HL-60/S4 treated with retinoic acid at 250 ng/mL for 4 days and 3 days (cell line): Measurements from ENCODE around the gene LIPC.

Source experiments
- in situ Hi-C: fragments of 300-500 bp; cut with MboI; formaldehyde crosslinking; loops from 2 replicates; pipeline ENCODE4 v1.7.0; 2022; ENCODE audit warnings: low sequenced_read_pairs

The LIPC gene

DNA sequence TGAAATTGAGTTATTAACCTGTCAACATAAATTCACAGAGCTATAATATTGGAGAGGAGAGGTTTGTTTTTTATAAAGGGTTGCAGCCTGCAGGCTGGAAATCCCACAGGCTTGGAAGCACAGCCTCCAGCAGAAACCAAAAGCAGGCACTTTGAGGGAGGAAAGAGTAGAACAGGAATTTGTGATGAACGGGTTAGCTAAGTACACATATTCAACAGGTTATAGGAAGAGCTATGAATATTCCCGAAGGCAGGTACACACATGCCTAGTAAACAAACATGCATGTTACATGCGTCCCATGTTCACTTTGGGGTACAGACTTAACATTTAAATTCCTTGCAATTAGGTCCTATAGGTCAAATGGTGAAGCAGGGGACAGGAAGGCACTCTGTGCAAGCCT is 25.9 kb upstream of the LIPC start:
- in situ Hi-C loops: no loop called here

DNA sequence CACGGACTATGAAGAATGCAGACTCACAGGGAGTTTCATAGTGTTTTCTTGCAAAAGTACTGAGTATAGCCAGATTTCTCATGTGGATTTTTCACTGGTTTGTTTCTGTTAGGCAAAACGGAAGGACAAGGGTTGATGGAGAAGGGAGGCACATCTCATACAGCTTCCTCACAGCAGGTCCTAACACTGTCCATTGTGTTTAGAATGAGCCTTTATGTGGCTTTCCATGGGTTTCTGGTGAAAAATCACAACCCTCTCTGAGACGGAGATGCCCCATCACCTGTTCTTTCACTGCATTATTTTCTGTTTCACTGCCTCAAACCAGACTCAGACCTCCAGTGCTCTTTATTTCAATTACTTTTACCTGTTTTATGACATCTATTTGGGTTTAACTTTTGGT is 25.0 kb upstream of the LIPC start:
- in situ Hi-C loops: no loop called here

GRCh38 chr15:58407236-58407775 is 24.5 kb upstream of the LIPC start:
- in situ Hi-C loops: no loop called here

DNA sequence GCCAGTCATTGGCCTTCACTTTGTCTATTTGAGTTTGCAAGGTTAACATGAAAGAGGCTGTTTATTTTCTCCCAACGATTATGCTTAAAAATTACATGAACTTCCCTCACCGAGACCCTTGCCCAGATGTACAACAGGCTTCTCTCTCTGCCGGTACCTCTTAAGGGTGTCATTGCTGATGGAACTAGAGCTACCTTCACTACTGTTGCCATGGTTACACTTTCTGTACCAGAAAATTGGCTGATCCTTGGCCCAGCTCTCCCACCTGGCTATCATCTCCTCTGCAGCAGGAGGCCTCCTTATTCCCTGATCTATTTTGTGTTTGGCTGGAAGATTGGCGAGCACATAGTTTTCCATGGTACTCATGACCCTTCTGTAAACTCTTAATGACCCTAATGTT is 24.0 kb upstream of the LIPC start:
- in situ Hi-C loops: no loop called here

DNA sequence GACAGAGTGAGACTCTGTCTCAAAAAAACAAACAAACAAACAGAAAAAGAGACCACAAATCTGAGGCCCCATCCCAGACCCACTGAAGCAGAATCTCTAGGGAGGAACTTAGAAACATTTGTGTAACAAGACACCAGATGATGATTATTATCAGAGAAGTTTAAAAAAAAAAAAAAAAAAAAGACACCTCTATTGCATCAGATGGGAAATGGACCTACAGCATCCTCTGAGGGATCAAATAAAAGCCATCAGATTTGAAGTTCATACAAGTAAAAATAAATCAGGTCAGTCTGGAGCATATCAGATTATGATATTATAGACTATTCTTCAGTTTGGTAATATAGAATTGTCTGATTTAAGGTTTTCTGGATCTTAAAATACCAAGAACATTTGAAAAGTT is 21.9 kb upstream of the LIPC start:
- in situ Hi-C loops: no loop called here

DNA sequence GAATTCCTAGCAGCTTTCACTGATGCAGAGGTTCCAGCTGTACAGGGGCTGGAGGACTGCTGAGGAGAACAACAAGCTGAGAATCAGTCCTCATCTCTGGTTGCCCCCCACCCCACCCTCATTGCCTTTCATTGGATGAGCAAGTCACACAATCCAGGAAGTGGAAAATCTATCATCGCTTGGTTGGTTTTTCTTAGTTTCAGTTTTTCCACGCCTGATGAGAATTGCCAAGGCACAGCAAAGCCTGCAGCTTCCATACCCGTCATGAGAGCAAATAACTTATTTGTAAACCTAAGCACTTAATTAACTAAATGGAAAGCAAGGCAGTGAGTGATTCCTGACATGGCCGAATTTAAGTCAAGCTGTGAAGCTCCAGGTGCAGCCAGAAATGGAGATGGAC is 21.4 kb upstream of the LIPC start:
- in situ Hi-C loops: no loop called here

DNA sequence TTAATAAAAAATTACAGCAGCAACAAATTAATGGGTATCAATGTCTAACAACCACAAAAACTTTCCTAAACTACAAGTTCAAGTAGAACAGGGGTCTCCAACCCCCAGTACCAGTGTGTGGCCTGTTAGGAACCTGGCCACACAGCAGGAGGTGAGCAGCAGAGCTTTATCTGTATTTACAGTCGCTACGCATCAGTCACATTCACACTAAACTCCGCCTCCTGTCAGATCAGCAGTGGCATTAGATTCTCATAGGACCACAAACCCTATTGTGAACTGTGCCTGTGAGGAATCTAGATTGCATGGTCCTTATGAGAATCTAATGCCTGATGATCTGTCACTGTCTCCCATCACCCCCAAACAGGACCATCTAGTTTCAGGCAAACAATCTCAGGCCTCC is 18.5 kb upstream of the LIPC start:
- in situ Hi-C loops: no loop called here

- in situ Hi-C loops: no loop called here
Observed at GRCh38 chr15:58415636-58416035, 16.2 kb upstream of the LIPC start.

DNA sequence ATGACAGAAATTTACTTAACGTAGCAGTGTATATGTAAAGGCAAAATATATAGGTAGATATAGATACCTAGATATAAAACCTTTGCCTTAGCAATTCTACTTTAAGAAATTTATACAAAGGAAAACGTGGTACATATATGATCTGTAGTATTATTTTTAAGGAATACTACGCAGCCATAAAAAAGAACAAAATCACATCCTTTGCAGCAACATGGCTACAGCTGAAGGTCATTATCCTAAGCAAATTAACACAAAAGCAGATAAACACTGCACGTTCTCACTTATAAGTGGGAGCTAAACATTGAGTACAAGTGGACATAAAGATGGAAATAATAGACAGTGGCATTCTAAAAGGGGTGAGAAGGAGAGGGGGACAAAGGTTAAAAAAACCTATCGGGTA is 14.8 kb upstream of the LIPC start:
- in situ Hi-C loops: no loop called here

DNA sequence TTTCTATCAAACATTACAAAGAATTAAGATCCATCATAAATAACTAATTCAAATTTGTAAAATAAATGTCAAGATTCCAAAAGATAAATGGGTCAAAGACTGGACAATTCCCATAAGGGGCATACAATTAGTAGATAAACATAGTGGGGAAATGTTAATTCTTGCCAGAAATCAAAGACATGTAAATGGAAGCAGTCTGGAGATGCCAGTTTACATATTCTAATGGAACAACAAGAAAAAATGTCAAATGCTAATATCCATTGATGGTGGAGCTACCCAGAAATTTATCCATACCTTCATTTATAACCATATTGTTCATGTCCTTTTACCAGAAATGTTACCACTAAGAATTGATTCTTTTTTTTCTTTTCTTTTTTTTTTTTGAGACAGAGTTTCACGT is 13.7 kb upstream of the LIPC start:
- in situ Hi-C loops: no loop called here

GRCh38 chr15:58419803-58420524 is 11.8 kb upstream of the LIPC start:
- in situ Hi-C loops: no loop called here

DNA sequence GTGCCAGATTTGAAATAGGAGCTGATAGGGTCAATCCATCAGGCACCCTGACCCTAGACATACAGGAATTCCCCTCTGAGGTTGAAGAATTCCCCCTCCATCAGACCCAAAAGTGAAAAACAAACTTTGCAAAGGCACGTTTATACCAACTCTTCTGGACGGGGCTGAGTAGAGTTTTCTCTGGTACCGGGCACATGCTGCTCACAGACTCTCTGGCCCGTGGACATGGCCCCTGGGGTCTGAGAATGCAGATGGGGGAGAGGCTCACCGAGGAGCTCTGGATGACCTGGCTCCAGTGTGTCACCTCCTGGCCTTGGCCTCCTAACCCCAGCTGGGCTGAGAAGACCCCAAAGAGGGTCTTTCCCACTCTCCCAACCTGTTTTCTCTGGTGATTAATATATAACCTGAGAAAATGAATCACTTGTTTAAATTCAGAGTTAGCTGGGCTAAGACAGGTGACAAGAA is 11.2 kb upstream of the LIPC start:
- in situ Hi-C loops: no loop called here

GRCh38 chr15:58423205-58423604 is 8.6 kb upstream of the LIPC start:
- in situ Hi-C loops: no loop called here

GRCh38 chr15:58423831-58424608 is 7.8 kb upstream of the LIPC start:
- in situ Hi-C loops: no loop called here

GRCh38 chr15:58424722-58425121 is 7.1 kb upstream of the LIPC start:
- in situ Hi-C loops: no loop called here

- in situ Hi-C loops: no loop called here
Observed at GRCh38 chr15:58425185-58425584, 6.6 kb upstream of the LIPC start.

DNA sequence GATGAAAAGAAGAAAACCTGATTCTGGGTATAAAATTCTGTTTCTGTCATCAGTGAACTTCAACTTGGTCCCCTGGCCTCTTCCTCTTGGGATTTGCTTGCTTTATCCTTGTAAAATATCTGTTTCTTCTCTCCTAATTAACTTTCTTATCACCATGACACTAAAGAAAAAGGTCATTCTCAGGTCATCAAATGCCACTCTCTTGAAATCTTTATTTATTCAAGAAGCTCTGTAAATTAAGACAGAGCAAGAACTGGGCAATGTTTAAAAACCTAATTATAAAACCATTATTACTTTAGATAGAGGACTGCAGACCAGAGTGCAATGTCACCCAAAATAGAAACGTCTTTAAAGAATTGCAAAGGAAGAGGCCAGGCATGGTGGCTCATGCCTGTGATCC is 6.0 kb upstream of the LIPC start:
- in situ Hi-C loops: no loop called here

DNA sequence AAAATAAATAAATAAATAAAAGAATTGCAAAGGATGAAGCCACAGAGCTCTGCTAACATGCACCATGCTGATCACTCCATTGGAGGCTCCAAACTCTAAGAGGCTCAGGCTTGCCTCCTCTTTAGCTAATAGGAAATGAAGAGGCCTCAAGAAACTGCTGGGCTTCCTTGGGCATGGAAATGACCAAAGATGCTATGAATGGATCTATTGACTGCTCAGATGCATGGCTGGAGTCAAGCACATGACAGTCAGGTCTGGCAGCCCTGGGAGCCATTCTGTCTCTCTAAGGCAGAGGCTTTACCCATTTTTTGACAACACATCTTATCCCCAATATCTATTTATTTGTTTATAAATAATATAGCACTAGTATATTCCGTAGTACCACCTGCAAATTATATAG is 5.3 kb upstream of the LIPC start:
- in situ Hi-C loops: no loop called here

- in situ Hi-C loops: no loop called here
Observed at GRCh38 chr15:58427987-58428386, 3.8 kb upstream of the LIPC start.

GRCh38 chr15:58430224-58430787 is 1.5 kb upstream of the LIPC start:
- in situ Hi-C loops: no loop called here

DNA sequence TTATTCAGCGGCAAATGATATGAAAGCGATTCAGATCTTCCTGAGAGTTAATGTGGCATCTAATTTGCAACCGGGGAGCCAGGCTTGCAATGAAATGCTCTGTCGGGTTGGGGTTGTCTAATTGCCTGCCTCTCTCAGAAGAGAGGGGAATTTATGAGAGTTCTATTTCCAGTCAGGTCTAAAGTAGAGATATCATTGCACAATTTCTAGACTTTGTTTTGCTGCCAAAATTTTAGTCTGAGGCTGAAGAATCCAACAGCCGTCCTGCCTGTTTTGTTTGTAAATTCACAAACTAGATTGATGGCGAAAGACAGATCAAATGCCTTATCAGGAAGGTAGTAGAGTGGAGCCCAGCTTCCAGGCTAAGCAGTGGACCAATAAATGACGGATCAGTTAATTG is 610 bp downstream of the LIPC start:
- in situ Hi-C loops: no loop called here
